ENCODE data around the gene TRAF4.

The TRAF4 gene

GRCh38 chr17:28726226-28726626, 17.6 kb upstream of the TRAF4 start, which contains the start of gene TLCD1:
TSS of gene TLCD1 (minus strand) at chr17:28726233. CDS start at chr17:28726097, 136 bp downstream.
- no peak for DNase-seq (ENCODE audit: low read depth, low spot score)
- TF ChIP-seq CTCF (IDR thresholded peaks at IDR 0.05; ENCODE audit: insufficient read depth, low read length, missing control alignments): no peak
- ChIA-PET CTCF (interaction anchor here (0.5 to 17.0 kb wide), 48 partner anchors 7 to 406 kb away, joined by 3 to 603 read pairs (median 6); partner anchors contain the start of genes BLTP2, DHRS13, PHF12 and PROCA1), POLR2A (interaction anchor here (0.7 to 5.4 kb wide), 18 partner anchors 9 to 390 kb away, joined by 3 to 174 read pairs (median 3); partner anchors contain the start of genes DHRS13, PHF12 and TRAF4)
- H3K4me3 ChIP-seq (ENCODE audit: low read depth, low read length): peak within 1 kb of the TSS; percentile 72

- peak; percentile 100 for TF ChIP-seq CTCF (IDR thresholded peaks at IDR 0.05; ENCODE audit: insufficient read depth, low read length, missing control alignments)
- CTCF ChIA-PET: interaction anchor here (0.5 to 17.0 kb wide), 60 partner anchors 8 to 417 kb away, joined by 3 to 603 read pairs (median 4); partner anchors contain the start of genes BLTP2, DHRS13, PHF12 and PROCA1
- H3K4me3 ChIP-seq (ENCODE audit: low read depth, low read length): peak overlapping the region; percentile 72
- POLR2A ChIA-PET: interaction anchor here (0.7 to 5.4 kb wide), 19 partner anchors 8 to 390 kb away, joined by 3 to 174 read pairs (median 3); partner anchors contain the start of genes DHRS13, PHF12, PROCA1 and TRAF4
- no peak for DNase-seq (ENCODE audit: low read depth, low spot score)
Observed at GRCh38 chr17:28726627-28727491, 17.0 kb upstream of the TRAF4 start.

GRCh38 chr17:28728364-28729200, 15.2 kb upstream of the TRAF4 start, which contains the start of gene NEK8:
TSS of gene NEK8 (plus strand) at chr17:28728788. CDS start at chr17:28728814, 26 bp downstream.
- POLR2A ChIA-PET: interaction anchor here (1.2 to 5.4 kb wide), 4 partner anchors 9 to 222 kb away, joined by 3 to 174 read pairs (median 14); partner anchors contain the start of genes PHF12, RPL23A and TRAF4
- peak within 1 kb of the TSS; percentile 93 for H3K4me3 ChIP-seq (ENCODE audit: low read depth, low read length)
- CTCF ChIA-PET: interaction anchor here (0.8 to 17.0 kb wide), 25 partner anchors 9 to 412 kb away, joined by 3 to 603 read pairs (median 13); partner anchors contain the start of genes DHRS13, PHF12, RPL23A and TRAF4
- DNase-seq (ENCODE audit: low read depth, low spot score): no peak
- no peak for TF ChIP-seq CTCF (IDR thresholded peaks at IDR 0.05; ENCODE audit: insufficient read depth, low read length, missing control alignments)

DNA sequence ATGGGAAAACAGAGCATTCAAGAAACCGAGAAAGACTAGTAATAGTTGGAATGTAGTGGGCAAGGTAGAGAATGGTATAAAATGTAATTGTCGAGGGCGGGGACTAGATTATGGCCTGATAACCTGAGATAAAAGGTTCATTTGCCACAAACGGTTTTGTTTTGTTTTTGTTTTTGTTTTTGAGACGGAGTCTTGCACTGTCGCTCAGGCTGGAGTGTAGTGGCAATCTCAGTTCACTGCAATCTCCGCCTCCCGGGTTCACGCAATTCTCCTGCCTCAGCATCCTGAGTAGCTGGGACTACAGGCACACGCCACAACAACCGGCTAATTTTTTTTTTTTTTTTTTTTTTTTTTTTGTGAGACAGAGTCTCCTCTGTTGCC, 13.9 kb upstream of the TRAF4 start:
- ChIA-PET CTCF (interaction anchor here (1.3 to 17.0 kb wide), 5 partner anchors 18 to 224 kb away, joined by 7 to 603 read pairs (median 80); partner anchors contain the start of genes PHF12 and TRAF4), POLR2A (interaction anchor here (2.5 to 5.4 kb wide), 2 partner anchors 10 to 16 kb away, joined by 18 to 174 read pairs; partner anchors contain the start of genes RPL23A and TRAF4)
- H3K4me3 ChIP-seq (ENCODE audit: low read depth, low read length): no peak overlapping the region
- TF ChIP-seq CTCF (IDR thresholded peaks at IDR 0.05; ENCODE audit: insufficient read depth, low read length, missing control alignments): no peak
- no peak for DNase-seq (ENCODE audit: low read depth, low spot score)

DNA sequence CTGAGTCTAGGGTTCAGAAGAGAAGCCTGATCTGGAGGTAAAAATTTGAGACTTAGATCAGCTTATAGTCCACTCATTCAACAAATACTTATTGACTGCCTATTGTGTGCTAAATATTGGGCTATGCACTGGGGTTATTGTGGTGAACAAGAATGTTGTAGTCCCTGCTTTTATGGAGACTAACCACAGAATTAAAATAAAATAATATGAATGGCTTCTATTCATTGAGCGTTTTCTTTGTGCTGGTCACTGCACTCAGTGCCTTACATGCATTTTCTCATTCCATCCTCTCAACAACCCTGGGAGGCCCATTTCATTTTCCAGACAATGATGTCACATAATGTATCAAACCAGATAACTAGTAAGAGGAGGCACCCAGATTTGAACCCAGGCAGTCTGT, 10.5 kb upstream of the TRAF4 start:
- ChIA-PET POLR2A (no interaction called here), CTCF (interaction anchor here (1.3 to 17.0 kb wide), 2 partner anchors 14 to 220 kb away, joined by 5 to 603 read pairs; partner anchors contain the start of gene TRAF4)
- DNase-seq (ENCODE audit: low read depth, low spot score): no peak
- H3K4me3 ChIP-seq (ENCODE audit: low read depth, low read length): no peak overlapping the region
- TF ChIP-seq CTCF (IDR thresholded peaks at IDR 0.05; ENCODE audit: insufficient read depth, low read length, missing control alignments): no peak

Data from AG04449 (cell line).